HEK293 (cell line): Measurements from ENCODE around the gene EXTL1.
A peak's percentile ranks its signal among the peaks of the same experiment; 100 is the strongest.

Source experiments
- AEBP2 ChIP-seq: fragments of 450-650 bp; formaldehyde crosslinking; IDR thresholded peaks from 2 replicates; pipeline ENCODE4 v1.5.1; 2016; ENCODE audit warnings: missing biosample characterization, missing genetic modification characterization, borderline replicate concordance
- BCL11A ChIP-seq: fragments of 450-650 bp; formaldehyde crosslinking; IDR thresholded peaks from 2 replicates; pipeline ENCODE4 v1.5.1; 2016; ENCODE audit warnings: low read depth, missing biosample characterization, missing genetic modification characterization
- EGR2 ChIP-seq: fragments of 450-650 bp; formaldehyde crosslinking; IDR thresholded peaks from 2 replicates; pipeline ENCODE4 v1.5.1; 2016; ENCODE audit warnings: low read depth, missing biosample characterization, missing genetic modification characterization
- GLI2 ChIP-seq: fragments of 450-650 bp; formaldehyde crosslinking; IDR thresholded peaks from 2 replicates; pipeline ENCODE4; 2017; ENCODE audit warnings: missing biosample characterization, missing genetic modification characterization, low read depth, borderline replicate concordance
- HIC1 ChIP-seq: fragments of 450-650 bp; formaldehyde crosslinking; IDR thresholded peaks from 2 replicates; pipeline ENCODE4 v1.5.1; 2016; ENCODE audit warnings: missing biosample characterization, missing genetic modification characterization
- KLF9 ChIP-seq: fragments of 450-650 bp; formaldehyde crosslinking; IDR thresholded peaks from 2 replicates; pipeline ENCODE4 v1.5.1; 2016; ENCODE audit warnings: missing biosample characterization, missing genetic modification characterization, low read depth
- MEIS1 ChIP-seq: sonication (generic); formaldehyde crosslinking; IDR thresholded peaks from 2 replicates; pipeline ENCODE4 v1.8.1; 2022; ENCODE audit warnings: missing genetic modification reagents, mild to moderate bottlenecking, borderline replicate concordance
- ZBTB17 ChIP-seq: fragments of 450-650 bp; formaldehyde crosslinking; IDR thresholded peaks from 2 replicates; pipeline ENCODE4 v1.5.1; 2016; ENCODE audit warnings: missing biosample characterization, missing genetic modification characterization
- ZBTB20 ChIP-seq: fragments of 450-650 bp; formaldehyde crosslinking; IDR thresholded peaks from 2 replicates; pipeline ENCODE4 v1.5.1; 2016; ENCODE audit warnings: missing biosample characterization, missing genetic modification characterization
- ZIC2 ChIP-seq: fragments of 450-650 bp; formaldehyde crosslinking; IDR thresholded peaks from 2 replicates; pipeline ENCODE4 v1.5.1; 2016; ENCODE audit warnings: missing biosample characterization, missing genetic modification characterization
- ZNF112 ChIP-seq: fragments of 450-650 bp; formaldehyde crosslinking; IDR thresholded peaks from 2 replicates; pipeline ENCODE4 v1.5.0; 2017; ENCODE audit warnings: missing biosample characterization, missing genetic modification characterization
- ZNF114 ChIP-seq: fragments of 450-650 bp; formaldehyde crosslinking; IDR thresholded peaks from 2 replicates; pipeline ENCODE4 v1.5.0; 2017; ENCODE audit warnings: missing biosample characterization, missing genetic modification characterization
- ZNF2 ChIP-seq: fragments of 450-650 bp; formaldehyde crosslinking; IDR thresholded peaks from 2 replicates; pipeline ENCODE4 v1.5.1; 2016; ENCODE audit warnings: missing biosample characterization, missing genetic modification characterization
- ZNF214 ChIP-seq: fragments of 450-650 bp; formaldehyde crosslinking; IDR thresholded peaks from 2 replicates; pipeline ENCODE4 v1.5.1; 2017; ENCODE audit warnings: missing biosample characterization, mild to moderate bottlenecking, missing genetic modification characterization, borderline replicate concordance
- ZNF350 ChIP-seq: fragments of 450-650 bp; formaldehyde crosslinking; IDR thresholded peaks from 2 replicates; pipeline ENCODE4 v1.5.0; 2017; ENCODE audit warnings: missing biosample characterization, mild to moderate bottlenecking, missing genetic modification characterization
- ZNF362 ChIP-seq: fragments of 450-650 bp; formaldehyde crosslinking; IDR thresholded peaks from 2 replicates; pipeline ENCODE4 v1.5.1; 2016; ENCODE audit warnings: missing biosample characterization, missing genetic modification characterization
- ZNF404 ChIP-seq: fragments of 450-650 bp; formaldehyde crosslinking; IDR thresholded peaks from 2 replicates; pipeline ENCODE4 v1.5.1; 2017; ENCODE audit warnings: missing biosample characterization, missing genetic modification characterization
- ZNF423 ChIP-seq: fragments of 450-650 bp; formaldehyde crosslinking; IDR thresholded peaks from 2 replicates; pipeline ENCODE4 v1.5.1; 2016; ENCODE audit warnings: missing biosample characterization, missing genetic modification characterization
- ZNF513 ChIP-seq: fragments of 450-650 bp; IDR thresholded peaks from 2 replicates; pipeline ENCODE4 v1.5.1; 2018; ENCODE audit warnings: missing biosample characterization, missing genetic modification characterization
- ZNF621 ChIP-seq: fragments of 450-650 bp; formaldehyde crosslinking; IDR thresholded peaks from 2 replicates; pipeline ENCODE4 v1.5.1; 2017; ENCODE audit warnings: missing biosample characterization, missing genetic modification characterization
- ZNF626 ChIP-seq: fragments of 450-650 bp; sonication (Bioruptor Pico); formaldehyde crosslinking; IDR thresholded peaks from 2 replicates; pipeline ENCODE4 v1.5.1; 2018; ENCODE audit warnings: missing biosample characterization, missing genetic modification characterization, inconsistent platforms
- ZNF670 ChIP-seq: fragments of 450-650 bp; formaldehyde crosslinking; IDR thresholded peaks from 2 replicates; pipeline ENCODE4 v1.5.1; 2016; ENCODE audit warnings: missing biosample characterization, missing genetic modification characterization, low read depth
- ZNF830 ChIP-seq: fragments of 450-650 bp; IDR thresholded peaks from 2 replicates; pipeline ENCODE4 v1.5.0; 2018; ENCODE audit warnings: missing biosample characterization, missing genetic modification characterization, low read depth, mild to moderate bottlenecking, moderate library complexity
- ZSCAN18 ChIP-seq: fragments of 450-650 bp; formaldehyde crosslinking; IDR thresholded peaks from 2 replicates; pipeline ENCODE4 v1.5.1; 2016; ENCODE audit warnings: missing biosample characterization, missing genetic modification characterization
- TF ChIP-seq, protein P1 (sequence below): sonication (generic); formaldehyde crosslinking; IDR thresholded peaks from 2 replicates; pipeline ENCODE4 v1.8.1; 2022; ENCODE audit warnings: mild to moderate bottlenecking, moderate library complexity, missing genetic modification reagents
- TF ChIP-seq, protein P2 (sequence below): fragments of 450-650 bp; formaldehyde crosslinking; IDR thresholded peaks from 2 replicates; pipeline ENCODE4 v1.5.1; 2016; ENCODE audit warnings: missing biosample characterization, missing genetic modification characterization

Gene EXTL1

DNA sequence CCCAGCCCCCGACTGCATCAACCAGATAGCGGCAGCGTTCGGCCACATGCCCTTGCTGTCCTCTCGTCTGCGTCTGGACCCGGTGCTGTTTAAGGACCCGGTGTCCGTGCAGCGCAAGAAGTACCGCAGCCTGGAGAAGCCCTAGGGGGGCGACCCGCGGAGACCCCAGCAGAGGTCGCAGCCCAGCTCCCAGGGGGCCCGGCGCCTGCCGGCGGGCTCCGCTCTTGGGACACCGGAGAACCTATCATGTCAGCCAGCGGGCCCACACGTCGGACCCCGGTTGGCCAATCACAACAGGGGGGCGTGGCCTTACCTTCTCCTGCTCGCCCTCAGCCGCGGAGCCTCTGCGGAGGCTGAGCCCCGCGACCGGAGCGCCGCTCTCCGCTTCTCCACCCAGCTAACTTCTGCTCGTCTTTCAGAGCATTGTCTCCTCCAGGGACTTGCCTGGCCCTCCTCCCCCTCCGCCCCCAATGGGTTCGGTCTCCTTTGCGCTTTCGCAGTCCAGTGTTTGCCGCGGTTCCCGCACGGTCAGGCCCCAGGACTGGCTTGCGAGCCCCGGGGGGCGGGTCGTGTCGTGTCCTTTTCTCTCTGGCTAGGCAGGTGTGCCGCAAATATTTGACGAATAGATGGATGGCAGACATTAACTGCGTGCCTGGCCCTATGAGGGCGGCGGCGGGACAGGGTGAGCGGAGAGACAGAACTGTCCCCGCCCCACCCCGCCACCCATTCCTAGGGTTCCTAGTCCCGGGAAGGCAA lies 13.8 kb downstream of the EXTL1 start (continued):
- TF ChIP-seq ZNF621 (tag by site-specific recombination), result no peak
- no peak for TF ChIP-seq ZNF214 (tag by site-specific recombination)
- no peak for TF ChIP-seq ZSCAN18 (tag by site-specific recombination)
- 0 out of 2 replicates have a peak, but pooled peaks have one; percentile 7 for TF ChIP-seq EGR2 (tag by site-specific recombination)
- TF ChIP-seq ZIC2 (tag by site-specific recombination), result peak; percentile 88
- TF ChIP-seq, protein P1, sequence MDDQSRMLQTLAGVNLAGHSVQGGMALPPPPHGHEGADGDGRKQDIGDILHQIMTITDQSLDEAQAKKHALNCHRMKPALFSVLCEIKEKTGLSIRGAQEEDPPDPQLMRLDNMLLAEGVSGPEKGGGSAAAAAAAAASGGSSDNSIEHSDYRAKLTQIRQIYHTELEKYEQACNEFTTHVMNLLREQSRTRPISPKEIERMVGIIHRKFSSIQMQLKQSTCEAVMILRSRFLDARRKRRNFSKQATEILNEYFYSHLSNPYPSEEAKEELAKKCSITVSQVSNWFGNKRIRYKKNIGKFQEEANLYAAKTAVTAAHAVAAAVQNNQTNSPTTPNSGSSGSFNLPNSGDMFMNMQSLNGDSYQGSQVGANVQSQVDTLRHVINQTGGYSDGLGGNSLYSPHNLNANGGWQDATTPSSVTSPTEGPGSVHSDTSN (CRISPR knock-in tag), result no peak
- TF ChIP-seq ZNF112 (tag by site-specific recombination), result no peak
- TF ChIP-seq ZNF830 (tag by site-specific recombination), result no peak
- TF ChIP-seq ZNF2 (tag by site-specific recombination), result no peak
- no peak for TF ChIP-seq ZNF670 (tag by site-specific recombination)
- no peak for TF ChIP-seq ZNF513 (tag by site-specific recombination)
- no peak for TF ChIP-seq ZNF362 (tag by site-specific recombination)
- no peak for TF ChIP-seq BCL11A
- no peak for TF ChIP-seq AEBP2 (tag by site-specific recombination)
- TF ChIP-seq KLF9 (tag by site-specific recombination), result peak; percentile 81; the same call in 1 of the 2 replicates
- TF ChIP-seq, protein P2, sequence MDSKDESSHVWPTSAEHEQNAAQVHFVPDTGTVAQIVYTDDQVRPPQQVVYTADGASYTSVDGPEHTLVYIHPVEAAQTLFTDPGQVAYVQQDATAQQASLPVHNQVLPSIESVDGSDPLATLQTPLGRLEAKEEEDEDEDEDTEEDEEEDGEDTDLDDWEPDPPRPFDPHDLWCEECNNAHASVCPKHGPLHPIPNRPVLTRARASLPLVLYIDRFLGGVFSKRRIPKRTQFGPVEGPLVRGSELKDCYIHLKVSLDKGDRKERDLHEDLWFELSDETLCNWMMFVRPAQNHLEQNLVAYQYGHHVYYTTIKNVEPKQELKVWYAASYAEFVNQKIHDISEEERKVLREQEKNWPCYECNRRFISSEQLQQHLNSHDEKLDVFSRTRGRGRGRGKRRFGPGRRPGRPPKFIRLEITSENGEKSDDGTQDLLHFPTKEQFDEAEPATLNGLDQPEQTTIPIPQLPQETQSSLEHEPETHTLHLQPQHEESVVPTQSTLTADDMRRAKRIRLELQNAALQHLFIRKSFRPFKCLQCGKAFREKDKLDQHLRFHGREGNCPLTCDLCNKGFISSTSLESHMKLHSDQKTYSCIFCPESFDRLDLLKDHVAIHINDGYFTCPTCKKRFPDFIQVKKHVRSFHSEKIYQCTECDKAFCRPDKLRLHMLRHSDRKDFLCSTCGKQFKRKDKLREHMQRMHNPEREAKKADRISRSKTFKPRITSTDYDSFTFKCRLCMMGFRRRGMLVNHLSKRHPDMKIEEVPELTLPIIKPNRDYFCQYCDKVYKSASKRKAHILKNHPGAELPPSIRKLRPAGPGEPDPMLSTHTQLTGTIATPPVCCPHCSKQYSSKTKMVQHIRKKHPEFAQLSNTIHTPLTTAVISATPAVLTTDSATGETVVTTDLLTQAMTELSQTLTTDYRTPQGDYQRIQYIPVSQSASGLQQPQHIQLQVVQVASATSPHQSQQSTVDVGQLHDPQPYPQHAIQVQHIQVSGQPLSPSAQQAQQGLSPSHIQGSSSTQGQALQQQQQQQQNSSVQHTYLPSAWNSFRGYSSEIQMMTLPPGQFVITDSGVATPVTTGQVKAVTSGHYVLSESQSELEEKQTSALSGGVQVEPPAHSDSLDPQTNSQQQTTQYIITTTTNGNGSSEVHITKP (tag by site-specific recombination), result no peak
- TF ChIP-seq ZNF404, result no peak
- TF ChIP-seq ZBTB17 (tag by site-specific recombination), result peak; percentile 69
- no peak for TF ChIP-seq ZNF114 (tag by site-specific recombination)
- TF ChIP-seq ZNF423, result peak; percentile 93
- peak; percentile 77 for TF ChIP-seq ZBTB20 (tag by site-specific recombination)
- no peak for TF ChIP-seq GLI2 (tag by site-specific recombination)
- TF ChIP-seq ZNF350 (tag by site-specific recombination), result no peak
- no peak for TF ChIP-seq HIC1 (tag by site-specific recombination)
- TF ChIP-seq MEIS1, result no peak
- TF ChIP-seq ZNF626 (tag by site-specific recombination), result no peak
